Glutamatergic neuron (in vitro differentiated cells): ENCODE data around the gene ARHGAP12. TPM values are rescaled to one million over a fixed set of nuclear protein-coding genes. Genes with fewer than 3 reads are reported as not detected.

ENCODE experiments used
- DNase-seq: peaks from one replicate; pipeline ENCODE4 v3.0.0; 2022
- H3K27ac Mint-ChIP-seq: one replicate; pipeline ENCODE4 v1.8.0; 2020; ENCODE audit warnings: mild to moderate bottlenecking, mixed read lengths, inconsistent platforms; ENCODE audit not compliant: unreplicated experiment
- H3K27me3 Mint-ChIP-seq: one replicate; pipeline ENCODE4 v1.8.0; 2020; ENCODE audit warnings: mild to moderate bottlenecking, moderate library complexity, mixed read lengths, inconsistent platforms; ENCODE audit not compliant: unreplicated experiment
- H3K36me3 Mint-ChIP-seq: one replicate; pipeline ENCODE4 v1.8.0; 2020; ENCODE audit warnings: mild to moderate bottlenecking, mixed read lengths, inconsistent platforms; ENCODE audit not compliant: unreplicated experiment
- H3K4me1 Mint-ChIP-seq: one replicate; pipeline ENCODE4 v1.8.0; 2020; ENCODE audit warnings: mild to moderate bottlenecking, low read depth, mixed read lengths, inconsistent platforms; ENCODE audit not compliant: unreplicated experiment
- H3K4me3 Mint-ChIP-seq: one replicate; pipeline ENCODE4 v1.8.0; 2020; ENCODE audit warnings: mild to moderate bottlenecking, mixed read lengths, inconsistent platforms; ENCODE audit not compliant: unreplicated experiment
- H3K9me3 Mint-ChIP-seq: one replicate; pipeline ENCODE4 v1.8.0; 2020; ENCODE audit warnings: mild to moderate bottlenecking, moderate library complexity, mixed read lengths, inconsistent platforms; ENCODE audit not compliant: unreplicated experiment
- CTCF ChIP-seq: fragments of 200-600 bp; sonication (generic); IDR thresholded peaks from one replicate; pipeline ENCODE4 v1.5.0; 2021; ENCODE audit not compliant: partially characterized antibody, unreplicated experiment
- total RNA-seq: library from RNA; stranded (reverse); fragmentation: NEBNext Ultra II Directional; extraction: Animal tissue kit (Norgen Biotek cat#: 25700); gene quantifications from one replicate; pipeline ENCODE4 v1.2.1, GENCODE V29; 2021; ENCODE audit not compliant: unreplicated experiment

ARHGAP12 gene
- total RNA-seq, 1 donor from 2014 or later: 41.9 TPM

GRCh38 chr10:31761156-31761555 is 167.5 kb downstream of the ARHGAP12 start:
- Mint-ChIP-seq H3K4me1 (peaks cover 12% of the 10 kb centered on the region), H3K27ac (peak overlapping the region; percentile 99), H3K9me3 (peaks cover 7% of the 10 kb centered on the region), H3K4me3 (peak overlapping the region; percentile 84), H3K36me3 (peaks cover 4% of the 10 kb centered on the region), H3K27me3 (peaks cover 4% of the 10 kb centered on the region)
- no peak for TF ChIP-seq CTCF
- DNase-seq: no peak

- peaks cover 6% of the 10 kb centered on the region for H3K27me3 Mint-ChIP-seq
- peak overlapping the region; percentile 84 for H3K4me3 Mint-ChIP-seq
- peaks cover 12% of the 10 kb centered on the region for H3K4me1 Mint-ChIP-seq
- peaks cover 7% of the 10 kb centered on the region for H3K9me3 Mint-ChIP-seq
- H3K27ac Mint-ChIP-seq: peak overlapping the region; percentile 99
- TF ChIP-seq CTCF: no peak
- no peak for DNase-seq
- peaks cover 4% of the 10 kb centered on the region for H3K36me3 Mint-ChIP-seq
These were observed 168.0 kb downstream of the ARHGAP12 start for GRCh38 chr10:31760674-31761081.

GRCh38 chr10:31759799-31760626 is 168.6 kb downstream of the ARHGAP12 start:
- peaks cover 7% of the 10 kb centered on the region for H3K9me3 Mint-ChIP-seq

GRCh38 chr10:31759124-31759798 is 169.4 kb downstream of the ARHGAP12 start:
- Mint-ChIP-seq H3K4me1 (peaks cover 18% of the 10 kb centered on the region), H3K27ac (peak overlapping the region; percentile 49), H3K36me3 (peaks cover 4% of the 10 kb centered on the region), H3K9me3 (peaks cover 7% of the 10 kb centered on the region), H3K27me3 (peaks cover 8% of the 10 kb centered on the region), H3K4me3 (peak overlapping the region; percentile 86)
- peak; percentile 52 for DNase-seq
- TF ChIP-seq CTCF: no peak

More at GRCh38 chr10:31759799-31760626, 168.6 kb downstream of the ARHGAP12 start:
- peaks cover 4% of the 10 kb centered on the region for H3K36me3 Mint-ChIP-seq
- TF ChIP-seq CTCF: no peak
- H3K4me3 Mint-ChIP-seq: peak overlapping the region; percentile 84
- H3K4me1 Mint-ChIP-seq: peaks cover 15% of the 10 kb centered on the region
- peak; percentile 96 for DNase-seq
- H3K27me3 Mint-ChIP-seq: peaks cover 8% of the 10 kb centered on the region
- H3K27ac Mint-ChIP-seq: peak overlapping the region; percentile 99
